Measurements from ENCODE around the gene GLI2. TPM values are rescaled to one million over a fixed set of nuclear protein-coding genes. Genes with fewer than 3 reads are reported as not detected.

GLI2 gene
- total RNA-seq, 1 experiment from 2014 or later: 11.6 TPM

GRCh38 chr2:120777170-120777751, 41.6 kb downstream of the GLI2 start:
- CTCF ChIA-PET: no interaction called here

DNA sequence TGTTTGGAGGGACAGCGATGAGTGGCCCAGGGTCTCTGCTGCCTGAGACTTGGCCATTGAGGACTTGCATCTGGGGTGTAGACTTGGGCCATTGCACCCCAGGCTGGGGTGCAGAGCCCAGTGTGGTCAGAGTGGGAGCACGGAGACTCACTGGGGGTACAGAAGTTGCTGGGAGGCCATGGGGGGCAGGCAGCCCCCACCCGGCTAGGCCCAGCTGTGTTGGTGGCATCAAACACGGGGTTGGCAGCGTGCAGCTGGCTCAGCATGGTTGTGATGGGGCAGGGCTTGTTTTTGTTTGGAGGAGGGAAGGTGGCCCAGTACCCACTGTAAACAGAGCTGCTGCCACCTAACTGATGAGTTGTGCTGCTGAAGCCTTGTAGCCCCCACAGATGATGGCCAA, 42.1 kb downstream of the GLI2 start:
- TF ChIP-seq EZH2 (IDR thresholded peaks at IDR 0.05; ENCODE audit: low read depth) (no peak), CTCF (conservative IDR thresholded peaks at IDR 0.05) (no peak)
- no peaks in the 10 kb centered on the region for H3K36me3 ChIP-seq (ENCODE audit: low read depth)
- ChIA-PET CTCF (no interaction called here), POLR2A (ENCODE audit: unreplicated experiment) (no interaction called here)
- peaks cover 30% of the 10 kb centered on the region for H3K27me3 ChIP-seq (ENCODE audit: insufficient read depth, low read depth)
- H3K4me3 ChIP-seq: no peak overlapping the region
- H3K9me3 ChIP-seq (ENCODE audit: insufficient read depth, low read depth): no peaks in the 10 kb centered on the region
- H3K27ac ChIP-seq: no peak overlapping the region
- no peaks in the 10 kb centered on the region for H3K4me1 ChIP-seq (replicated peaks; ENCODE audit: insufficient read depth)
- no peaks in the 10 kb centered on the region for H4K20me1 ChIP-seq (ENCODE audit: insufficient read depth)
- BruUV-seq (replicated peaks): no TSS peak
- no peaks in the 10 kb centered on the region for H3K79me2 ChIP-seq (ENCODE audit: low read depth)
- no peak for DNase-seq
- no peak overlapping the region for H2AFZ ChIP-seq
- H3K9me2 ChIP-seq (ENCODE audit: insufficient read depth): no peaks in the 10 kb centered on the region
- H3F3A ChIP-seq (ENCODE audit: insufficient read depth, low read depth): no peaks in the 10 kb centered on the region
- intact Hi-C loops (cut with micrococcal nuclease; ENCODE audit: unreplicated experiment): no loop called here
- no peak overlapping the region for H3K4me2 ChIP-seq

More at GRCh38 chr2:120777170-120777751, 41.6 kb downstream of the GLI2 start:
- DNase-seq: no peak
- Histone ChIP-seq H3K4me1 (replicated peaks; ENCODE audit: insufficient read depth) (no peaks in the 10 kb centered on the region), H3K4me2 (no peak overlapping the region), H3K27ac (no peak overlapping the region), H3F3A (ENCODE audit: insufficient read depth, low read depth) (no peaks in the 10 kb centered on the region), H3K79me2 (ENCODE audit: low read depth) (no peaks in the 10 kb centered on the region), H4K20me1 (ENCODE audit: insufficient read depth) (no peaks in the 10 kb centered on the region), H2AFZ (no peak overlapping the region), H3K27me3 (ENCODE audit: insufficient read depth, low read depth) (peaks cover 25% of the 10 kb centered on the region), H3K9me3 (ENCODE audit: insufficient read depth, low read depth) (no peaks in the 10 kb centered on the region), H3K36me3 (ENCODE audit: low read depth) (no peaks in the 10 kb centered on the region), H3K4me3 (no peak overlapping the region), H3K9me2 (ENCODE audit: insufficient read depth) (no peaks in the 10 kb centered on the region)
- intact Hi-C loops (cut with micrococcal nuclease; ENCODE audit: unreplicated experiment): no loop called here
- POLR2A ChIA-PET (ENCODE audit: unreplicated experiment): no interaction called here
- BruUV-seq (replicated peaks): no TSS peak
- TF ChIP-seq CTCF (conservative IDR thresholded peaks at IDR 0.05) (no peak), EZH2 (IDR thresholded peaks at IDR 0.05; ENCODE audit: low read depth) (no peak)

DNA sequence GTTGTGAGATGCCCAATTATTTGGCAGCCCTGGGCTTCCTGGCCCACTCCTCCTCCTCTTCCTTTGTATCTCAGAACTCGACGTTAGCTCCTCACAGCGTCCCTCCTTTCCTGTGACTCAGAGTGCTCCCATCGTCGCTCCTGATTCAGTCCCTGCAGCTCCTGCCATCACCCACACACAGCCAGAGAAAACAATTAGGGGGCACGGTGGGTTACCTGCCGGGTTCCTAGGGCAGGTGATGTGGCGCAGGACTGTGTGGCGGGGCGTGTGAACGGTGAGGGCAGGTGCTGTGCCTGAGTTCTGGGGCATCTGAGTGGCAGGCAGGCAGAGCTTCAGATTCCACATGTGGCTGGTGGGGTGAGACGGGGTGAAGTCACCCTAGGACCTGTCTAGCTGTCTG, 42.6 kb downstream of the GLI2 start:
- Histone ChIP-seq H3K27me3 (ENCODE audit: insufficient read depth, low read depth) (peaks cover 35% of the 10 kb centered on the region), H3K4me1 (replicated peaks; ENCODE audit: insufficient read depth) (no peaks in the 10 kb centered on the region), H3K27ac (no peak overlapping the region), H3K4me3 (no peak overlapping the region), H3K4me2 (no peak overlapping the region), H4K20me1 (ENCODE audit: insufficient read depth) (no peaks in the 10 kb centered on the region), H3K79me2 (ENCODE audit: low read depth) (no peaks in the 10 kb centered on the region), H3K9me2 (ENCODE audit: insufficient read depth) (no peaks in the 10 kb centered on the region), H3F3A (ENCODE audit: insufficient read depth, low read depth) (no peaks in the 10 kb centered on the region), H3K36me3 (ENCODE audit: low read depth) (no peaks in the 10 kb centered on the region), H3K9me3 (ENCODE audit: insufficient read depth, low read depth) (no peaks in the 10 kb centered on the region), H2AFZ (no peak overlapping the region)
- no TSS peak for BruUV-seq (replicated peaks)
- intact Hi-C loops (cut with micrococcal nuclease; ENCODE audit: unreplicated experiment): no loop called here
- no peak for DNase-seq
- ChIA-PET POLR2A (ENCODE audit: unreplicated experiment) (no interaction called here), CTCF (no interaction called here)
- TF ChIP-seq CTCF (conservative IDR thresholded peaks at IDR 0.05) (no peak), EZH2 (IDR thresholded peaks at IDR 0.05; ENCODE audit: low read depth) (no peak)

All from PC-9 (cell line).